DOHH2 (cell line): Measurements from ENCODE around the gene KCTD1.

Experiments
- H3F3A ChIP-seq: fragments of 200-600 bp; sonication (generic), shearing (Covaris generic); 2 replicates; pipeline ENCODE4 v1.6.0; 2016; ENCODE audit warnings: antibody characterized with exemption, mild to moderate bottlenecking; ENCODE audit not compliant: control insufficient read depth, insufficient read depth
- H3K27ac ChIP-seq: fragments of 200-600 bp; sonication (generic); 2 replicates; pipeline ENCODE4 v1.5.1; 2014; ENCODE audit warnings: low read depth, mild to moderate bottlenecking, low read length, moderate library complexity
- H3K27me3 ChIP-seq: fragments of 200-600 bp; sonication (generic); 2 replicates; pipeline ENCODE4 v1.6.1; 2014; ENCODE audit warnings: mild to moderate bottlenecking, low read length, mixed read lengths; ENCODE audit not compliant: control insufficient read depth
- H3K36me3 ChIP-seq: fragments of 200-600 bp; sonication (generic); 2 replicates; pipeline ENCODE4 v1.6.1; 2014; ENCODE audit warnings: mild to moderate bottlenecking, low read length, moderate library complexity, mixed read lengths; ENCODE audit not compliant: control insufficient read depth
- H3K4me1 ChIP-seq: fragments of 200-600 bp; sonication (generic); 2 replicates; pipeline ENCODE4 v1.6.1; 2014; ENCODE audit warnings: mild to moderate bottlenecking, low read length, mixed read lengths; ENCODE audit not compliant: control insufficient read depth
- H3K4me2 ChIP-seq: fragments of 200-600 bp; sonication (generic); 2 replicates; pipeline ENCODE4 v1.6.0; 2014; ENCODE audit warnings: mild to moderate bottlenecking, low read length, moderate library complexity
- H3K4me3 ChIP-seq: fragments of 200-600 bp; sonication (generic); 2 replicates; pipeline ENCODE4 v1.5.1; 2014; ENCODE audit warnings: mild to moderate bottlenecking, low read length, mixed read lengths
- H3K79me2 ChIP-seq: fragments of 200-600 bp; sonication (generic); 2 replicates; pipeline ENCODE4 v1.6.1; 2014; ENCODE audit warnings: mild to moderate bottlenecking, low read length, mixed read lengths; ENCODE audit not compliant: control insufficient read depth
- H3K9me2 ChIP-seq: fragments of 200-600 bp; sonication (generic); replicated peaks from 2 replicates; pipeline ENCODE4 v1.6.1; 2014; ENCODE audit warnings: mild to moderate bottlenecking, low read length, mixed read lengths; ENCODE audit not compliant: control insufficient read depth
- H3K9me3 ChIP-seq: fragments of 200-600 bp; sonication (generic); 2 replicates; pipeline ENCODE4 v1.6.1; 2014; ENCODE audit warnings: antibody characterized with exemption, low read length, mixed read lengths; ENCODE audit not compliant: control insufficient read depth, insufficient read depth
- H4K20me1 ChIP-seq: fragments of 200-600 bp; sonication (generic); 2 replicates; pipeline ENCODE4 v1.6.0; 2014; ENCODE audit warnings: low read depth, mild to moderate bottlenecking, antibody characterized with exemption, low read length, moderate library complexity; ENCODE audit not compliant: control insufficient read depth, insufficient read depth
- EZH2phosphoT487 ChIP-seq: fragments of 200-600 bp; sonication (generic); IDR thresholded peaks from 2 replicates; pipeline ENCODE4 v1.6.1; 2017; ENCODE audit warnings: borderline replicate concordance, mild to moderate bottlenecking, antibody characterized with exemption, low read length, moderate library complexity, mixed read lengths
- TF ChIP-seq, protein P1 (sequence below): fragments of 200-600 bp; sonication (generic); IDR thresholded peaks from one replicate; pipeline ENCODE4 v1.5.1; 2014; ENCODE audit warnings: antibody characterized with exemption, mild to moderate bottlenecking, low read depth, low read length; ENCODE audit not compliant: poor library complexity, severe bottlenecking

Gene KCTD1

DNA sequence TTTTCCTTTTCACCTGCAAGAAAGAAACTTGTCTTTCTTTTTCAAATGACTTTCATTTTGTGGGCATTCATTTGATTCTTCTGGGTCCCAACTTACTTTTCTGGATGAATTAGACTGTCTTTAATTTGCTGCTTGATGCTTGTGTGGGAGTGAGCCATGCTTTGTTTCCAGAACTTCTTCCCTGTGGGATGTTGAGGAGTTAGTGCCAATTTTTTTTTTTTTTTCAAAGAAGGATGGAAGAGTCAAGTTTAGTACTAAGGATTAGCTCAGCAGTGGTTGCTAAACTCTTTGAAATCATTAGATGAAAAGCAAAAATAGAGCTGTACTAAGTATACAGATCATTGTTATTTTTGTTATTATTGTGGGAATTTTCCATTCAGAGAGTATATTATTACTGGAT is 17.2 kb upstream of the KCTD1 start:
- H3K4me1 ChIP-seq: no peaks in the 10 kb centered on the region
- no peaks in the 10 kb centered on the region for H3K36me3 ChIP-seq
- no peak for TF ChIP-seq EZH2phosphoT487
- TF ChIP-seq, protein P1, sequence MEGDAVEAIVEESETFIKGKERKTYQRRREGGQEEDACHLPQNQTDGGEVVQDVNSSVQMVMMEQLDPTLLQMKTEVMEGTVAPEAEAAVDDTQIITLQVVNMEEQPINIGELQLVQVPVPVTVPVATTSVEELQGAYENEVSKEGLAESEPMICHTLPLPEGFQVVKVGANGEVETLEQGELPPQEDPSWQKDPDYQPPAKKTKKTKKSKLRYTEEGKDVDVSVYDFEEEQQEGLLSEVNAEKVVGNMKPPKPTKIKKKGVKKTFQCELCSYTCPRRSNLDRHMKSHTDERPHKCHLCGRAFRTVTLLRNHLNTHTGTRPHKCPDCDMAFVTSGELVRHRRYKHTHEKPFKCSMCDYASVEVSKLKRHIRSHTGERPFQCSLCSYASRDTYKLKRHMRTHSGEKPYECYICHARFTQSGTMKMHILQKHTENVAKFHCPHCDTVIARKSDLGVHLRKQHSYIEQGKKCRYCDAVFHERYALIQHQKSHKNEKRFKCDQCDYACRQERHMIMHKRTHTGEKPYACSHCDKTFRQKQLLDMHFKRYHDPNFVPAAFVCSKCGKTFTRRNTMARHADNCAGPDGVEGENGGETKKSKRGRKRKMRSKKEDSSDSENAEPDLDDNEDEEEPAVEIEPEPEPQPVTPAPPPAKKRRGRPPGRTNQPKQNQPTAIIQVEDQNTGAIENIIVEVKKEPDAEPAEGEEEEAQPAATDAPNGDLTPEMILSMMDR: no peak
- no peak overlapping the region for H3K27ac ChIP-seq
- no peak overlapping the region for H3K4me3 ChIP-seq
- H4K20me1 ChIP-seq: no peaks in the 10 kb centered on the region
- no peaks in the 10 kb centered on the region for H3F3A ChIP-seq
- H3K27me3 ChIP-seq: no peaks in the 10 kb centered on the region; the same call in 1 of the 2 replicates
- no peaks in the 10 kb centered on the region for H3K9me2 ChIP-seq
- H3K9me3 ChIP-seq: no peaks in the 10 kb centered on the region
- no peaks in the 10 kb centered on the region for H3K79me2 ChIP-seq
- H3K4me2 ChIP-seq: no peak overlapping the region

DNA sequence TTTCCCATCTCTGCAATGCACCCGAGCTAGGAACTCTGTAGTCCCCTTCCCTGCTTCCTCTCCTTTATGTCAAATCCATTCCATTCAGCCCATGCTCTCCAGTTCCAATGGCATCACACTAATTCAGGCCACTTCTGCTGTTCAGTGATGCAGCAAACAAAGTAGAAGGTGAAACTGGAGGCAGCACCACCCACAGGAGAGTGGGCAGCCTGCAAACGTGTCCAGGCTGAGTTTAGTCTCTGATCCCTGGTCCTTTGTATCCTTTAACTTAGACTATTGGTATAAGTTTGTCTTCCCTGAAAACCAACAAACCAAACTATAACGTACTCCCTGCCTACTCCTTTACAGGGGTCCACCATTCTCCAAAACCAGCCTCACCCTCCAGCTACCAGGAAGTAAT is 14.7 kb upstream of the KCTD1 start:
- H4K20me1 ChIP-seq: no peaks in the 10 kb centered on the region
- H3K36me3 ChIP-seq: no peaks in the 10 kb centered on the region
- no peaks in the 10 kb centered on the region for H3K79me2 ChIP-seq
- TF ChIP-seq, protein P1: no peak
- TF ChIP-seq EZH2phosphoT487: no peak
- H3K9me3 ChIP-seq: no peaks in the 10 kb centered on the region
- no peaks in the 10 kb centered on the region for H3K4me1 ChIP-seq
- no peak overlapping the region for H3K4me2 ChIP-seq
- no peak overlapping the region for H3K27ac ChIP-seq
- H3K9me2 ChIP-seq: no peaks in the 10 kb centered on the region
- no peak overlapping the region for H3K4me3 ChIP-seq
- no peaks in the 10 kb centered on the region; the same call in 1 of the 2 replicates for H3K27me3 ChIP-seq
- no peaks in the 10 kb centered on the region for H3F3A ChIP-seq

DNA sequence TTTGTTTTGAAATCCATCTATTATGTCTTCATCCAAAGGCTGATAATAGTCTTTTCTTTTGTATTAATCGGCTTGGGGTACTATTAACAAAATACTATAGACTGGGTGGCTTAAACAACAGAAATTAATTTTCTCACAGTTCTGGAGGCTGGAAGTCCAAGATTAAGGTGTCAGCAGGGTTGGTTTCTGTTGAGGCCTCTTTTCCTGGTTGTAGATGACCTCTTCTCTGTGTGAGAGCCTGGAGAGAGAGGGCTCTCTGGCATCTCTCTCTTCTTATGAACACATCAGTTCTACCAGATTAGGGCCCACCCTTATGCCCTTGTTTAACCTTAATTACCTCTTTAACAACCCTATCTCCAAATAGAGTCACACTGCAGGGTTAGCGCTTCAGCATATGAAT is 14.2 kb upstream of the KCTD1 start:
- Histone ChIP-seq H3K79me2 (no peaks in the 10 kb centered on the region), H3K4me1 (no peaks in the 10 kb centered on the region), H3K9me3 (no peaks in the 10 kb centered on the region), H4K20me1 (no peaks in the 10 kb centered on the region), H3K27ac (no peak overlapping the region), H3K4me3 (no peak overlapping the region), H3K27me3 (peaks cover 3% of the 10 kb centered on the region; the same call in 1 of the 2 replicates), H3K9me2 (no peaks in the 10 kb centered on the region), H3K4me2 (no peak overlapping the region), H3K36me3 (no peaks in the 10 kb centered on the region), H3F3A (no peaks in the 10 kb centered on the region)
- TF ChIP-seq, protein P1: no peak
- TF ChIP-seq EZH2phosphoT487: no peak

DNA sequence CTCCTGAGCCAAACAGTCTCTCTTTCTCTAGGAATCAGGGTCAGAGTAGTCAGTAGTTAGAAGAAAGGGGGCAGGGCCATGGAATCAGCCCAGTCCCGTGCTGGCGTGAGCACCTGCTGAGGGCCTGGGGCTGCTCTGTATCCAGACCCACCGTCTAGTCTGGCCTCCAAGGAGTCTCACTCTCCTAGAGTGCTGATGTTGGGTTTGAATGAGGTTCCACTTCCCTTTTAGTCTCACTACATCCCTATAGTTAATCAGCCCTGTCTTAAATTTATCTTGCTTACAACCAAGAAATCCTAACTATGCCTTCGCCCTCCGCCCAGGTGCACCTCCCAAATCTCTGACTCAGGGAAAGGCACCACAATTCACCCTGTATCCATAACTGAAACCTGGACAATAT is 13.4 kb upstream of the KCTD1 start:
- Histone ChIP-seq H3K4me2 (no peak overlapping the region), H3K27me3 (peaks cover 9% of the 10 kb centered on the region), H3K9me3 (no peaks in the 10 kb centered on the region), H4K20me1 (no peaks in the 10 kb centered on the region), H3K36me3 (no peaks in the 10 kb centered on the region), H3K4me3 (no peak overlapping the region), H3K4me1 (no peaks in the 10 kb centered on the region), H3K9me2 (no peaks in the 10 kb centered on the region), H3K27ac (no peak overlapping the region), H3K79me2 (no peaks in the 10 kb centered on the region), H3F3A (no peaks in the 10 kb centered on the region)
- TF ChIP-seq EZH2phosphoT487: no peak
- TF ChIP-seq, protein P1: no peak
